Measurements from ENCODE around the gene PTPRJ. TPM values are rescaled to one million over a fixed set of nuclear protein-coding genes. Genes with fewer than 3 reads are reported as not detected.
A peak's percentile ranks its signal among the peaks of the same experiment; 100 is the strongest.

Gene PTPRJ
- total and polyA plus RNA-seq, 4 donors: 4.1 to 24.7 (median 14.6) TPM

- H3K9me3 ChIP-seq (ENCODE audit: control insufficient read depth in 4 of 4, low read length in 3 of 4): no peaks in the 10 kb centered on the region
- H3K4me1 ChIP-seq (ENCODE audit: control insufficient read depth in 4 of 4, insufficient read depth in 4 of 4, low read length in 3 of 4): peaks cover 3 to 35% (median 22%) of the 10 kb centered on the region in 4 donors
- TF ChIP-seq FOXA1 (IDR thresholded peaks at IDR 0.05): peak; percentile 70
- peak; percentile 48 to 59 for TF ChIP-seq RAD21 (IDR thresholded peaks at IDR 0.05)
- no peak for TF ChIP-seq TAF1 (conservative IDR thresholded peaks at IDR 0.05)
- no peak for TF ChIP-seq NR2F2 (IDR thresholded peaks at IDR 0.05)
- peak; percentile 49 for TF ChIP-seq SP1 (IDR thresholded peaks at IDR 0.05)
- TF ChIP-seq FOXA2 (IDR thresholded peaks at IDR 0.05): peak; percentile 83
- peak; percentile 56 for TF ChIP-seq ZBTB33 (IDR thresholded peaks at IDR 0.05)
- no peak for TF ChIP-seq HNF4G (IDR thresholded peaks at IDR 0.05)
- TF ChIP-seq, protein P1, sequence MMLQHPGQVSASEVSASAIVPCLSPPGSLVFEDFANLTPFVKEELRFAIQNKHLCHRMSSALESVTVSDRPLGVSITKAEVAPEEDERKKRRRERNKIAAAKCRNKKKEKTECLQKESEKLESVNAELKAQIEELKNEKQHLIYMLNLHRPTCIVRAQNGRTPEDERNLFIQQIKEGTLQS (IDR thresholded peaks at IDR 0.05): peak; percentile 74
- peak; percentile 79 for TF ChIP-seq YY1 (IDR thresholded peaks at IDR 0.05)
- no peak for TF ChIP-seq GABPA (IDR thresholded peaks at IDR 0.05 in 1 of 2, conservative IDR thresholded peaks at IDR 0.05 in 1 of 2)
- TF ChIP-seq, protein P2, sequence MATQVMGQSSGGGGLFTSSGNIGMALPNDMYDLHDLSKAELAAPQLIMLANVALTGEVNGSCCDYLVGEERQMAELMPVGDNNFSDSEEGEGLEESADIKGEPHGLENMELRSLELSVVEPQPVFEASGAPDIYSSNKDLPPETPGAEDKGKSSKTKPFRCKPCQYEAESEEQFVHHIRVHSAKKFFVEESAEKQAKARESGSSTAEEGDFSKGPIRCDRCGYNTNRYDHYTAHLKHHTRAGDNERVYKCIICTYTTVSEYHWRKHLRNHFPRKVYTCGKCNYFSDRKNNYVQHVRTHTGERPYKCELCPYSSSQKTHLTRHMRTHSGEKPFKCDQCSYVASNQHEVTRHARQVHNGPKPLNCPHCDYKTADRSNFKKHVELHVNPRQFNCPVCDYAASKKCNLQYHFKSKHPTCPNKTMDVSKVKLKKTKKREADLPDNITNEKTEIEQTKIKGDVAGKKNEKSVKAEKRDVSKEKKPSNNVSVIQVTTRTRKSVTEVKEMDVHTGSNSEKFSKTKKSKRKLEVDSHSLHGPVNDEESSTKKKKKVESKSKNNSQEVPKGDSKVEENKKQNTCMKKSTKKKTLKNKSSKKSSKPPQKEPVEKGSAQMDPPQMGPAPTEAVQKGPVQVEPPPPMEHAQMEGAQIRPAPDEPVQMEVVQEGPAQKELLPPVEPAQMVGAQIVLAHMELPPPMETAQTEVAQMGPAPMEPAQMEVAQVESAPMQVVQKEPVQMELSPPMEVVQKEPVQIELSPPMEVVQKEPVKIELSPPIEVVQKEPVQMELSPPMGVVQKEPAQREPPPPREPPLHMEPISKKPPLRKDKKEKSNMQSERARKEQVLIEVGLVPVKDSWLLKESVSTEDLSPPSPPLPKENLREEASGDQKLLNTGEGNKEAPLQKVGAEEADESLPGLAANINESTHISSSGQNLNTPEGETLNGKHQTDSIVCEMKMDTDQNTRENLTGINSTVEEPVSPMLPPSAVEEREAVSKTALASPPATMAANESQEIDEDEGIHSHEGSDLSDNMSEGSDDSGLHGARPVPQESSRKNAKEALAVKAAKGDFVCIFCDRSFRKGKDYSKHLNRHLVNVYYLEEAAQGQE (IDR thresholded peaks at IDR 0.05): peak; percentile 57
- no peak for TF ChIP-seq EGR1 (IDR thresholded peaks at IDR 0.05; ENCODE audit: low read depth in 2 of 2)
- TF ChIP-seq CTCF (IDR thresholded peaks at IDR 0.05; ENCODE audit: low read depth, low read length, missing input control): no peak
- TF ChIP-seq, protein P3, sequence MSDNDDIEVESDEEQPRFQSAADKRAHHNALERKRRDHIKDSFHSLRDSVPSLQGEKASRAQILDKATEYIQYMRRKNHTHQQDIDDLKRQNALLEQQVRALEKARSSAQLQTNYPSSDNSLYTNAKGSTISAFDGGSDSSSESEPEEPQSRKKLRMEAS (IDR thresholded peaks at IDR 0.05): peak; percentile 51
- peak in 1 of 2 donors; percentile 60 for TF ChIP-seq JUND (IDR thresholded peaks at IDR 0.05)
- peak; percentile 61 to 75 for TF ChIP-seq HNF4A (conservative IDR thresholded peaks at IDR 0.05)
- TF ChIP-seq RXRA (IDR thresholded peaks at IDR 0.05): peak; percentile 56 to 88
- no peaks in the 10 kb centered on the region for H3K36me3 ChIP-seq (ENCODE audit: control insufficient read depth in 4 of 4, insufficient read depth in 3 of 4, low read depth in 1 of 4, low read length in 3 of 4)
- no peak overlapping the region for H3K9ac ChIP-seq (ENCODE audit: low read depth in 1 of 2, low read length in 2 of 2)
- H3K4me3 ChIP-seq (ENCODE audit: low read depth in 1 of 3, low read length in 3 of 3): peak overlapping the region in 1 of 3 donors; percentile 18
- DNase-seq (ENCODE audit: low spot score): no peak
- peak overlapping the region; percentile 69 to 85 for H3K27ac ChIP-seq (ENCODE audit: low read depth in 1 of 2, low read length in 2 of 2)
- no peaks in the 10 kb centered on the region for H3K27me3 ChIP-seq (ENCODE audit: control insufficient read depth in 4 of 4, insufficient read depth in 4 of 4, low read length in 3 of 4)
- WGBS: 36% methylated on average over 5 of the region's 5 CpGs
Observed at GRCh38 chr11:47977623-47978022, 2.7 kb upstream of the PTPRJ start.

Data from liver (tissue), 9 donors.